GM19099 (cell line): ENCODE results near the gene CTDSPL.

Experiments
- POLR2A ChIP-seq: IDR thresholded peaks from 3 replicates; pipeline ENCODE4 v1.6.1; 2011; ENCODE audit warnings: low read depth; ENCODE audit not compliant: insufficient read length; ENCODE audit errors: extremely low read depth

Gene CTDSPL

GRCh38 chr3:37864904-37865303 lies 3.2 kb downstream of the CTDSPL start:
- no peak for TF ChIP-seq POLR2A

- TF ChIP-seq POLR2A, result no peak
These were observed 5.5 kb downstream of the CTDSPL start for GRCh38 chr3:37867144-37867543.

GRCh38 chr3:37871858-37872257 lies 10.2 kb downstream of the CTDSPL start:
- no peak for TF ChIP-seq POLR2A

GRCh38 chr3:37872413-37873160 lies 10.9 kb downstream of the CTDSPL start:
- no peak for TF ChIP-seq POLR2A

- TF ChIP-seq POLR2A, result no peak
These were observed 14.6 kb downstream of the CTDSPL start for GRCh38 chr3:37876279-37876678.

GRCh38 chr3:37882711-37883110 lies 21.0 kb downstream of the CTDSPL start:
- TF ChIP-seq POLR2A, result no peak

GRCh38 chr3:37885814-37886213 lies 24.1 kb downstream of the CTDSPL start:
- no peak for TF ChIP-seq POLR2A

GRCh38 chr3:37886395-37886794 lies 24.7 kb downstream of the CTDSPL start:
- TF ChIP-seq POLR2A, result no peak

- TF ChIP-seq POLR2A, result no peak
These were observed 25.4 kb downstream of the CTDSPL start for GRCh38 chr3:37887062-37887461.

GRCh38 chr3:37887824-37888223 lies 26.1 kb downstream of the CTDSPL start:
- TF ChIP-seq POLR2A, result no peak

GRCh38 chr3:37888421-37888820 lies 26.7 kb downstream of the CTDSPL start:
- TF ChIP-seq POLR2A, result no peak

- TF ChIP-seq POLR2A, result no peak
These were observed 28.8 kb downstream of the CTDSPL start for GRCh38 chr3:37890522-37890921.

- no peak for TF ChIP-seq POLR2A
These were observed 29.5 kb downstream of the CTDSPL start for GRCh38 chr3:37891227-37891626.

GRCh38 chr3:37892927-37893600 lies 31.4 kb downstream of the CTDSPL start:
- TF ChIP-seq POLR2A, result no peak

GRCh38 chr3:37896827-37897226 lies 35.1 kb downstream of the CTDSPL start:
- TF ChIP-seq POLR2A, result no peak

- no peak for TF ChIP-seq POLR2A
These were observed 36.1 kb downstream of the CTDSPL start for GRCh38 chr3:37897763-37898162.
